ENCODE results near the gene SPATA31A3.
"Not testable (repeated sequence)": the region's sequence is repeated elsewhere in the genome, so short reads cannot be mapped to it uniquely, and the experiment has no call there.

The SPATA31A3 gene

GRCh38 chr9:66992450-66992849 lies at the start of gene SPATA31A3:
TSS of gene SPATA31A3 (minus strand) at chr9:66992550. CDS start at chr9:66992521, 29 bp downstream.
- DNase-seq (ENCODE audit: low read depth in 3 of 3), result not testable (repeated sequence)

GRCh38 chr9:66952576-66952975 lies 39.8 kb downstream of the SPATA31A3 start:
- not testable (repeated sequence) for DNase-seq (ENCODE audit: low read depth in 3 of 3)

GRCh38 chr9:66942400-66943155 lies 49.8 kb downstream of the SPATA31A3 start:
- not testable (repeated sequence) for DNase-seq (ENCODE audit: low read depth in 3 of 3)

GRCh38 chr9:66939878-66940830 lies 52.2 kb downstream of the SPATA31A3 start:
- not testable (repeated sequence) for DNase-seq (ENCODE audit: low read depth in 3 of 3)

- not testable (repeated sequence) for DNase-seq (ENCODE audit: low read depth in 3 of 3)
Observed at GRCh38 chr9:66938322-66938721, 54.0 kb downstream of the SPATA31A3 start.

GRCh38 chr9:66937662-66938061 lies 54.7 kb downstream of the SPATA31A3 start:
- DNase-seq (ENCODE audit: low read depth in 3 of 3), result not testable (repeated sequence)
